GM21360 (cell line): ENCODE results near the gene BMPR1A.
"Not testable (repeated sequence)": the region's sequence is repeated elsewhere in the genome, so short reads cannot be mapped to it uniquely, and the experiment has no call there.

Experiments used
- ATAC-seq: cut with Tn5 transposase; IDR thresholded peaks from one replicate; pipeline ENCODE4 v1.9.1; 2021; ENCODE audit warnings: mild to moderate bottlenecking, moderate library complexity; ENCODE audit not compliant: unreplicated experiment

Gene BMPR1A

GRCh38 chr10:86871563-86872183 is 115.3 kb downstream of the BMPR1A start:
- ATAC-seq = no peak

DNA sequence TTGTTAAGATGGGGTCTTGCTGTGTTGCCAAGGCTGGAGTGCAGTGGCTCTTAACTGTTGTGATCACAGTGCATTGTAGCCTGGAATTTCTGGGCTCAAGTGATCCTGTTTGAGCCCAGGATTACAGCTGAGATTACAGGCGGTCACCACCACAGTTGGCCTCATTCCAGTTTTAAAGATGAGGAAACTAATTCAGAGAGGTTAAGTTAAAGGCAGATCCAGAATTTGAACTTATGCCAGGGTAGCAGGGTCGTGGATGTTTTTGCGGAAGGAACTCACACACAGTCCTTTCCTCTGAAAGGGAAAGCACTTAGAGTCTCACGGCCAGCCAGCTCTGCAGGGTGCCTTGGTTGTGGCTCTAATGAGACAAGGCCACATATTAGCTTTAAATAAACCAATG is 116.3 kb downstream of the BMPR1A start:
- ATAC-seq = no peak

- no peak for ATAC-seq
Measured at GRCh38 chr10:86876748-86877147, 120.3 kb downstream of the BMPR1A start.

- peak; percentile 55 for ATAC-seq
Measured at GRCh38 chr10:86878983-86879713, 122.7 kb downstream of the BMPR1A start.

DNA sequence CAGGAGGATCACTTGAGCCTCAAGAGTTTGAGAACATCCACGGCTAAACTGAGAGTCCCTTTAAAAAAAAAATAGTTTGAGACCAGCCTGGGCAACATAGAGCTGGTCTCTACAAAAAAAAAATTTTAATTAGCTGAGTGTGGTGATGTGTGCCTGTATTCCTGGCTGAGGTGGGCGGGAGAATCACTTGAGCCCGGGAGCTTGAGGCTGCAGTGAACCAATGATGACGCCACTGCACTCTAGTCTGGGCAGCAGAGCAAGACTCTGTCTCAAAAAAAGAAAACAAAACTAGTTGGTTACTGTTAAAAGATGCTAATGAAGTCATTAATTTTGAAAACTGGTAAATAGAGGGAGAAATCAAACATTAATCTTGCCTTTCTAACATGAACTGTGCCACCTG is 124.6 kb downstream of the BMPR1A start:
- no peak for ATAC-seq

DNA sequence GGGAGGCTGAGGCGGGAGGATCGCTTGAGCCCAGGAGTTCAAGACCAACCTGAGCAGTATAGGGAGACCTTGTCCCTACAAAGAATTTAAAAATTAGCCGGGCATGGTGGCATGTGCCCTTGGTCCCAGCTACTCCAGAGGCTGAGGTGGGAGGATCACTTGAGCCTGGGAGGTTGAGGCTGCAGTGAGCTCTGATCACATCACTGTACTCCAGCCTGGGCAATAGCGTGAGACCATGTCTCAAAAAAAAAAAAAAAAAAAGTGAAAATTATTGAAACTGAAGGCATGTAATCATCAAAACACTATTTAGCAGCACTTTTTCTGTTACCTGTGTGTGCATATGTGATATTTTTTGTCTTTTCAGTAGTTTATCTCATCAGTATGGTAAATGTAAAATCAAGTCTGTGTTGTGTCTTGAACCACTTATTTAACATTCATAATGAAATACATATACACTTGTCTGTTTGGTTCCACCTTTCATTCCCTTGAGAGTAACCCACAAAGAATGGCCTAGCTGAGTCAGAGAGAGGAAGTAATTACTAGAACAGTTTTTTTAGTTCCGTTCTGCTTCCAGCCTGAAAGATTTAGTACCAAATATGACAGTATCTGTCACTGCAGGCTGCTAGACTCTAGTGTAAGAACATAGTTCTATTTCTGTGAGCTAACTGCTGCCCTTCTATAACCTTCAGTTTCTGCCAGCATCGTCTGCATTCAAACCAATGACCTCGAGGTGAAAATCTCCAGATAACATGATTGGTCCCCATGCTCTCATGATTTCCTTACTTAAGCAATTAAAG is 132.4 kb downstream of the BMPR1A start:
- peak; percentile 98 for ATAC-seq

GRCh38 chr10:86889997-86890396 is 133.6 kb downstream of the BMPR1A start:
- no peak for ATAC-seq

GRCh38 chr10:86898511-86898910 is 142.1 kb downstream of the BMPR1A start:
- no peak for ATAC-seq

DNA sequence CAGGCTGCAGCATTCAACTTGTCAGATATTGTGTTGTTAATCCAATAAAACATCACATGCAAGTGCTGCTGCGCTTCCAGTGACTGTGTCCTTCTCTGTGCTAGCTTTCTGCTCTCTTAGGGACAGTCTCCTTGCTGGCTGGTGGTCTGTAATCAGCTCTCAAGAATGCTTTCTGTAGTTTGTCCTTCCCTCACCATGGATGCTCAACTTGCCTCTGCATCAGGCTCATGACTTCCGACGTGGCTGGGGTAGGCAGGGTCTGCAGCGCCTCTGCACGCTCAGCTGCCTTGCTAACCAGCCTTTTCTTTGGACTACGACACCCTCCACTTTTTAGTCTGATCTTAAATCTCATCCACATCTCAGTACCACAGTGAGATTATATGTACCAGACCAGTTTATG is 142.7 kb downstream of the BMPR1A start:
- ATAC-seq = no peak

- no peak for ATAC-seq
Measured at GRCh38 chr10:86899670-86900276, 143.4 kb downstream of the BMPR1A start.

DNA sequence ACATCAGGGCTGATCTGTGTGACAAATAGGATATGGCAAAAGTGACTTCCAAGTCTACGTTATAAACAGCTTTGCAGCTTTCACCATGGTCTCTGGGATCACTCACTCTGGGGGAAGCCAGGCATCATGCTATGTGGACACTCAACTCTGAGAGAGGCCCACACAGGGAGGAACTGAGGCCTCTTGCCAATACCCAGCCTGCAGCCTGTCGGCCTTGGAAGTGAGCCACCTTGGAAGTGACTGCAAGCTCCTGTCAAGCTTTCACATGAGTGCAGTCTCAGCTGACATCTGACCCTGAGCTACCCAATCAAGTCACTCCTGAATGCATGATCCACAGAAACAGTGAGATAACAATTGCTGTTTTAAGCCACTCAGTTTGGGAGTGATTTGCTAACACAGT is 144.5 kb downstream of the BMPR1A start:
- ATAC-seq = no peak

GRCh38 chr10:86904600-86904999 is 148.2 kb downstream of the BMPR1A start:
- no peak for ATAC-seq

DNA sequence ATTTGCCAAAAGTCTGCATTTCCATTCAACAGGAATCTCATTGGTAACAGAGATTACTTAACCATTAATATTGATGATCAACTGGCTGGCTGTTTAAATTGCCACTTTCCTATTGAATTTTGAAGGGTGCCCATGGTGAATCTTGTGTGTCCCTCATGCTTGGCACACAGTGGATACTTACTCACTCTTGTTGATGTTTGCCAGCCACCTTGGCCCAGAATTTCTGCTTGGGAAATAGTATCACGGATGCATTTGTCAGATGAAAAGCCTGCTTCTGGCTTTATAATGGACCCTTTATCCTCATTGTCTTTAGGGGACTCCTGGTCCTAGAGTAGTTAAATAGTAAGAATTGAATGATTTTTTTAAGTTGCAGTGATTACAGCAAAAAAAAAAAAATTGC is 149.0 kb downstream of the BMPR1A start:
- no peak for ATAC-seq

- no peak for ATAC-seq
Measured at GRCh38 chr10:86914734-86915133, 158.3 kb downstream of the BMPR1A start.

DNA sequence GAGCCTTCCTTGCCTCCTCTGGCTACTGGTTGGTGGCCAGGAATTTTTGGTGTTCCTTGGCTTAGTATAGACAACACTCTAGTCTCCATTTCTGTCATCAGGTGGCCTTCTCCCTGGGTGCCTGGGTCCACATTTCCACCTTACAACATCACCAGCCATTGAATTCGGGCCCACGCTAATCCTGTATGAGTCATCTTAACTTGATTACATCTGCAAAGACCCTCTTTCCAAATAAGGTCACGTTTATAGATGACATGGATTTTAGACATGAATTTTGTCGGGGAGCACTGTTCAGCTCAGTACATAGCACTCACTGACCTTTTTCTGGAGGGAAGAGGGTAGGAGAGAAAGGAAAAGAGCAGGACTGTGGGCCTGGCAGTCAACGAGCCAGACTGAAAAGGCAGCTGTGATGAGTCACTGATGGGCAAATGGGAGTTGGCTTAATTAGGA is 161.6 kb downstream of the BMPR1A start:
- no peak for ATAC-seq

DNA sequence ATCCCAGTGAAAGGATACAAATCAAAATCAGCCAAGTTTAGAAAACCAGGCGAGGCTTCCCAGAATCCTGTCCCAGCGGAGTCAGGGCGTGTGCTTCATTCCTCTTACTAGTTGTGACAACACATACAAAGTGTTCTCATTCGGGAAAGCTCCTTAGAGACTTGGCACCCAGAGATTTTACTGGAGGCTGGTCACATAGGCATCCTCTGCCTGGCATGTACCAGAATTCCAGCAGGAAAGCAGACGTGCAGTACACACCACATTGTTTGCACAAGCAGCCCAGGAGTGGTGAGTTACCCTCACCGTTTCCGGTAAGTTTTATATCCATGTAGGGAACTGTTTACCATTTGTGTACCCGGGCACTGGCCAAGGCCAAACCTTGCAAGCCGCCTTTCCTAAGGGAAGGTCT is 166.1 kb downstream of the BMPR1A start:
- no peak for ATAC-seq

DNA sequence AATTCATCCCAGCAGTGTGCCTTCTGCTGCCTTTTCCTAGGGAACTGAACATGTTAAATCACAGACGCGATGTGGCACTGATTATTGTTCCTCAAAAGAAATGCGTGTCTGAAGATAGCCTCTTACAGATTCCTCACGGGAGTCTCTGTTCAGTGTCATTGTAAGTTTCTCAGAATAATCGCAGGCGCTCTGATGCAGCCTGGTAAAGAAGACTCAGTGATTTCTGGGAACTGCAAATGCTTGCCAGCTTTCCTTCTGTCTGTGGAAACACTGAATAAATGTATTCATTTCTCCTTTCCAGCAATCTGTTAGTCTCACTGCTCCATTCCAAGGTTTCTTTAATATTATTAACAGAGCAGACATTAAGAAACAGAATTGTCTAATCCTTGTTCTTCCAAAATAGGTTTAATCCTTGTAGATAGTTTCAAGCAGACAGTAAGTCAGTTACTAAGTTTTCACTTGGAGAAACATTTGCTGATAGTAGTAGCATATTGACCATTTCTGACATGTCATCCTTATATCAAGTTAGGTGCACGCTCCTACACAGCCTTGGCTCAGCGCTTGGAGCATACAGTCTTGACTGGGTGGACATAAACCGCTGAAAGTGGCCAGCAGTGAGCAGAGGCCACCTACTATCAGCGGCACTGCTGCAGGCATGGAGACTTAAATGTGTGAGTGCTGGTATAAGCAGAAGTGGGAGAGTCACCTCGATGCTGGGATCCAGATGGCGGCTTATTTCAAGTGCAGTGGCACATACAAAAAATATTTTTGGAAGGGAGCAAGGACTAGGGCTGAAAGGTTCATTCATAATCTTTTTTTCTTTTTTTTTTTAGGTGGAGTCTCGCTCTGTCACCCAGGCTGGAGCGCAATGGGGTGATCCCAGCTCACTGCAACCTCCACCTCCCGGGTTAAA is 173.3 kb downstream of the BMPR1A start:
- no peak for ATAC-seq

- no peak for ATAC-seq
Measured at GRCh38 chr10:86931872-86932271, 175.5 kb downstream of the BMPR1A start.

DNA sequence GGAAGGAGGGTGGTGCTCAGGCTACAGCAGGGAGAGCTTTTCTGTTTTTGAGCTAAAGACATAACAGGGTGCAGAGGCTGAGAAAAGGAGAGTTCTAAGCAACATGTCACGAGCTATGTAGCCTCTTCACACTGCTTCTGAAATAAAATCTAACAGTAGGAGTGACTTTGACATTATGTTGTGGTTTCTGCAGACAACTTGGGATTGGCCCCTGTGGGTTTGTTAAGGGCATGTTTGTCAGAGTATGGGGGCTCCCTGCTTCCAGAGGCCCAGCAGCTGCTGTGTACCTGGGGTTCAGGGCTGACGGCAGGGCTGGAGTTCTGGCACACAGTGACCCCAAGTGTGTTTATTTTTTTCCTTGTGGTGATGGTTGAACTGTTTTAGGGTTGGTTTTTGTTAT is 176.3 kb downstream of the BMPR1A start:
- ATAC-seq = no peak

GRCh38 chr10:86934162-86934711 is 177.8 kb downstream of the BMPR1A start:
- not testable (repeated sequence) for ATAC-seq
